HPDE6-E6E7 (cell line): ENCODE data around the gene IFI30.
A peak's percentile ranks its signal among the peaks of the same experiment; 100 is the strongest.

Source experiments
- DNase-seq: peaks from one replicate; pipeline ENCODE4 v3.0.0; 2011; ENCODE audit warnings: missing footprints; ENCODE audit errors: extremely low spot score

The IFI30 gene

DNA sequence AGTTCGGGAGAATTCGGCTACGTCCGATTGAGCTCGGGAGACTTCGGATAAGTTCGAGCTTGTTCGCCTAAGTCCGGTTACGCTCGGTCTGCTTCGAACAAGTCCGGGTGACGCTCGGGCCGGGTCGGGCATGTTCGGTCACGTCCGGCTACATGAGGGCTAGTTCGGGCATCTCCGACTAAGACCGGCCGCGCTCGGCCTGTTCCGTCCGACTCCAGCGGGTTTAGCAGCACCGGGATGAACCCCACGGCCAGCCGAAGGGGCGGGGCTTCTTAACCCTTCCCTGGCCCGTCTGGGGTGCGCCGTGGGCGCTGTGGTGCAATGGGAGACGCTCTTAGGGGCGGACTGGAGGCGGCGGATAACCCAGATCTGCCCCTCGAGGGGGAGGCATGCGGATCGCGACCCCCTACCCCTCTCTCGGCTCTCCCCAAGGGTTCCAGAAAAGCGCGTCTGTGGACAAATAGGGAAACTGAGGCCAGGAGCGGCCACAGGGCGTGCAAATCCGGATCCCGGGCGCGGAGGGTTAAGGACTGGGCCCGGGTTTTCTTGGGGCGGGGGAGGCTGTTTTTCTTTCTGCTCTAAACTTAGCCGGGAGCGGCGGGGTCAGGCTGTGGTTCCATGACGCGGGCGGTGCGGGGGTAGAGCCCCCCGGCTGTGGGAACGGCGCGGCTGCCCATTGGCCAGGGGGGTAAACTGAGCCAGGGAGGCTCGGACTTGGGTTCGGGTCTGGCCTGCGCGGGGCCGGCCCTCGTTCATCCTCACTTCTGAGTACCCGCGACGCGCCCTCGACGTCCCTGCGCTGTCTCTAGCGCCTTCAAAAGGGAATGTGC is 51.1 kb downstream of the IFI30 start:
- peak; percentile 96 for DNase-seq

DNA sequence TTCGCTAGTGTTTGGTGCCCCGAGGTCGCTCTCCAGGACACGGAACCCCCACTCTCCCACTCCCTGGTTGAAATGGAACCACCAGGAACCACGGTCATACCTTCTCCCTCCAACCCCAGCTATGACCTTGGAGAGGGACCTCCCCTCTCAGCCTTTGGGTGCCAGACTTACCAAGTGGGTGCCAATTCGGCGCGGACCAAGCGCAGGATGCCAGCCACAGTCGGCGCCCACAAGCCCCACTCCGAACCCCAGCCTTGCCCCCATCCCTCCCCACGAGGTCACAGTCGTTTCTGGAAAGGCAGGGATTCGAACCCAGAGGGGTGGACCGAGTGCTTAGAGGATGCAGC is 51.7 kb downstream of the IFI30 start:
- DNase-seq = no peak

DNA sequence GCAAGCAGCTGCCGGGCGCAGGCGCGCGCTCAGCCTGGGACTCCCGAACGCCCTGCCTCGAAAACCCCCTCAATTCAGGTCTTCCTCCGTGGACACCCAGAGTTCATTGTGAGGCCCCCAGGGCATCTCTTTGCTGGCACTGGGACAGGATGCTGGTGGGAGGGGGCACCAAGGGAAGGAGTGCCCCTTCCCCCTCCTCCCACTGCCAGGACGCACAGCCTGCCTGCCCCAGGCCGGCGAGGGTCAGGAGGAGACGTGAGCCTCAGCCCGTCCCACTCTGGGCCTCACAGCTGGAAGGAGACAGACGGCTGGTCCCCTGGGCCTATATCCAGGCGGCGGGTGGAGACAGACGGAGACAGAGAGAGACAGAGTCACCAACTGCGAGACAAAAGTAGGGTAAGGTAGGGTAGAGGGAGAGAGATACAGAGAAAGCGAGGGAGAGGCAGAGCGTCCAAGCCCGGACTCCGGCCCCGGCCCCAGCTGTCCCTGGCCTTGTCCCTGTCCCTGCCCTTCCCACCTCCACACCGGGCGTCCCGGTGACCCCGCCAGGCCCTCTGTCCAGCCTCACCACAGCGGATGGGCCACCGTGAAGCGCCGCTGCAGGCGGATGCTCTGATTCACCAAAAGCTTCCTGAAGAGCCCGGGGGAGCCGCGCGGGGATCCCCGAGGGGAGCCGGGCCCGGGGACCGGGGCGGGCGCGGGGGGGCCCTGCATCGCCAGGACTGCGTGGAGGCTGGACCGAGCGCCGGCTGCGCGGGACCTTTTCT is 52.3 kb downstream of the IFI30 start, which contains the start of gene PDE4C:
TSS of gene PDE4C (minus strand) at position 737 of the 767 bp plus-strand sequence. CDS start at position 714, 23 bp downstream.
- no peak for DNase-seq

DNA sequence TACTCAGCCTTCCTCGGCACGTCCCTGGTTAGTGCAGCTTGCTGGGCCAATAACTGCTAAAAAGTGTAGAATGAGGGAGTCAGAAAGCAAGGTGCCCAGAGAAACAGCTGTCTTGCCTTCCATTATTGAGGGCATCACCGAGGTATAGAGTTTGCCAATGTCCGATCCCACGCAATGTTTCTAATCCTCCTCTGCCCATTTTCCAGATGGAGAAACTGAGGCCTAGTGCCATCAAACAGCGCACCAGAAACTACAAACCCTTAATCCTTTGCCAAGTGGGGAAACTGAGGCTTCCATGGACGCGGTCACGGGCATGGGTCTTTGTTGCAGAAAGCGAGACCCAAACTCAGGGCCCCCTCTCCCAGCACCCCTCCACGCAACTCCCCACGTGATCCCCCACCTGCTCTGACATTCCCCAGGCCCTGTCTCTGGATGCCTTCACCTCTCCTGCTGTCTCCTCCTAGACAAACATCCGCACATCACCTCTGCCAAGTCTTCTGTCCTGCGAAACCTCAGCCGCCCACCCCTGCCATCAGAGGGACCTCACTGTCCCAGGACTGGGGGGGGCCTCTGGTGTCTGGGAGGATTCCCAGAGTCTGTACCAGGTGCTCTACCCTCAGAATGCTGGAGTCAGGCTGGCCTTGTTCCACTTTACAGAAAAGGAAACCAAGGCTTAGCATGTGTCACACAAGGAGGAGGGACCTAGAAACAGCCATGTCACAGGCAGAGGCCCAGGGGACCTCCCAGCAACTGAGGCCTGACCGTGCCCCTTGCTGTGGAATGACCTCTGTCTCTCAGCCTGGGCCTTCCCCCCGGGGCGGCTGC is 53.6 kb downstream of the IFI30 start:
- no peak for DNase-seq
